CD4-positive, alpha-beta T cell (primary cell): ENCODE measurements around the gene SELENOP. TPM values are rescaled to one million over a fixed set of nuclear protein-coding genes. Genes with fewer than 3 reads are reported as not detected.

Experiments
- ATAC-seq: fragments of 200-7000 bp; cut with Tn5 transposase; one replicate; pipeline ENCODE4 v1.10.0; 2022; ENCODE audit warnings: mild to moderate bottlenecking; ENCODE audit not compliant: poor library complexity
- CTCF ChIA-PET: fragments of 350-600 bp; sonication (Branson Sonifier 250); formaldehyde crosslinking; loops from one replicate; lab custom pipeline; 2021; ENCODE audit warnings: antibody characterized with exemption, inconsistent platforms; lab: Charles Lee
- POLR2A ChIA-PET: fragments of 350-600 bp; sonication (Branson Sonifier 250); formaldehyde crosslinking; loops from one replicate; lab custom pipeline; 2021; ENCODE audit warnings: antibody characterized with exemption, inconsistent platforms; lab: Charles Lee
- DNase-seq, 14 experiments: peaks; one replicate each; pipeline ENCODE4 v3.0.0-alpha.2; 2013 to 2020; ENCODE audit warnings: mixed read lengths in 2 of 14
- H3K27ac ChIP-seq, 2 donors: one replicate each; pipeline versions ENCODE4 v1.5.1 to v1.7.0; 2013; ENCODE audit warnings: low read length in 2 of 2, low read depth in 1 of 2, mild to moderate bottlenecking in 1 of 2
- H3K27me3 ChIP-seq, 2 experiments: 1 replicate in 1 of 2; 2 replicates in 1 of 2; pipeline versions ENCODE4 v1.6.1 to v1.7.0; 2013; ENCODE audit warnings: low read length in 2 of 2, control low read depth in 1 of 2, mild to moderate bottlenecking in 1 of 2, moderate library complexity in 1 of 2; ENCODE audit not compliant: insufficient read depth in 2 of 2, control insufficient read depth in 1 of 2
- H3K36me3 ChIP-seq: one replicate; pipeline ENCODE4 v1.6.1; 2013; ENCODE audit warnings: low read length, control low read depth; ENCODE audit not compliant: insufficient read depth
- H3K4me1 ChIP-seq: one replicate; pipeline ENCODE4 v1.6.1; 2013; ENCODE audit warnings: low read length, control low read depth; ENCODE audit not compliant: insufficient read depth
- H3K4me3 ChIP-seq: one replicate; pipeline ENCODE4 v1.5.1; 2013; ENCODE audit warnings: mild to moderate bottlenecking, low read length, moderate library complexity
- H3K9me3 ChIP-seq, 2 experiments: 1 replicate in 1 of 2; 2 replicates in 1 of 2; pipeline versions ENCODE4 v1.6.1 to v1.7.0; 2013; ENCODE audit warnings: low read length in 2 of 2, mild to moderate bottlenecking in 2 of 2, control low read depth in 1 of 2, moderate library complexity in 1 of 2; ENCODE audit not compliant: control insufficient read depth in 1 of 2, insufficient read depth in 1 of 2
- H3K27ac Mint-ChIP-seq: one replicate; pipeline ENCODE4 v1.8.0; 2020; ENCODE audit warnings: mixed read lengths
- H3K27me3 Mint-ChIP-seq: one replicate; pipeline ENCODE4 v1.8.0; 2021; ENCODE audit warnings: mixed read lengths
- H3K36me3 Mint-ChIP-seq: one replicate; pipeline ENCODE4 v1.8.0; 2021; ENCODE audit warnings: low read depth, mixed read lengths
- H3K4me1 Mint-ChIP-seq: one replicate; pipeline ENCODE4 v1.8.0; 2021; ENCODE audit warnings: low read depth, mixed read lengths
- H3K4me3 Mint-ChIP-seq: one replicate; pipeline ENCODE4 v1.8.0; 2020; ENCODE audit warnings: mild to moderate bottlenecking, mixed read lengths
- H3K9me3 Mint-ChIP-seq: one replicate; pipeline ENCODE4 v1.8.0; 2020; ENCODE audit warnings: mixed read lengths
- CTCF ChIP-seq: fragments of 200-600 bp; IDR thresholded peaks from one replicate; pipeline ENCODE4 v1.8.0; 2022; ENCODE audit warnings: antibody characterized with exemption, mild to moderate bottlenecking
- intact Hi-C, 2 experiments: fragments of 100-400 bp; cut with DNase I in 1 of 2; cut with micrococcal nuclease in 1 of 2; formaldehyde crosslinking; loops; one replicate each; pipeline versions ENCODE4 v1.15.1 to v1.9.0; 2023 to 2025; cut with DNase I, micrococcal nuclease
- total RNA-seq, 174 experiments: library from RNA in 2 of 174; stranded (reverse) in 2 of 174; gene quantifications; one replicate each; pipeline ENCODE4 v1.2.3 and lab custom pipeline; 2021 to 2026

The SELENOP gene
- total RNA-seq, 2 experiments from 2014 or later, result 0.36 TPM; not detected in 1

- no peak overlapping the region for H3K4me3 ChIP-seq
- ChIA-PET CTCF (no interaction called here), POLR2A (no interaction called here)
- intact Hi-C loops, result no loop called here
- no peaks in the 10 kb centered on the region for H3K4me1 Mint-ChIP-seq
- H3K9me3 Mint-ChIP-seq, result peaks cover 8% of the 10 kb centered on the region
- H3K27ac ChIP-seq, result no peak overlapping the region
- no peaks in the 10 kb centered on the region for H3K36me3 ChIP-seq
- H3K27ac Mint-ChIP-seq, result no peak overlapping the region
- ATAC-seq, result no peak
- no peaks in the 10 kb centered on the region for H3K27me3 ChIP-seq
- TF ChIP-seq CTCF, result no peak
- peaks cover 42% of the 10 kb centered on the region for H3K36me3 Mint-ChIP-seq
- DNase-seq, result no peak
- peaks cover 0 to 14% of the 10 kb centered on the region in 2 experiments for H3K9me3 ChIP-seq
- no peak overlapping the region for H3K4me3 Mint-ChIP-seq
- H3K4me1 ChIP-seq, result no peaks in the 10 kb centered on the region
- H3K27me3 Mint-ChIP-seq, result no peaks in the 10 kb centered on the region
Observed at GRCh38 chr5:42781584-42781983, 30.1 kb downstream of the SELENOP start.

GRCh38 chr5:42779083-42779482, 32.6 kb downstream of the SELENOP start:
- no peak for TF ChIP-seq CTCF
- intact Hi-C loops, result no loop called here
- no peak overlapping the region for H3K4me3 Mint-ChIP-seq
- Histone ChIP-seq H3K36me3 (no peaks in the 10 kb centered on the region), H3K4me3 (no peak overlapping the region), H3K27me3 (no peaks in the 10 kb centered on the region), H3K4me1 (no peaks in the 10 kb centered on the region), H3K27ac (no peak overlapping the region), H3K9me3 (no peaks in the 10 kb centered on the region)
- no peaks in the 10 kb centered on the region for H3K4me1 Mint-ChIP-seq
- peaks cover 2% of the 10 kb centered on the region for H3K9me3 Mint-ChIP-seq
- DNase-seq (no peak), ATAC-seq (no peak)
- POLR2A ChIA-PET, result no interaction called here
- CTCF ChIA-PET, result no interaction called here
- peaks cover 17% of the 10 kb centered on the region for H3K36me3 Mint-ChIP-seq
- no peaks in the 10 kb centered on the region for H3K27me3 Mint-ChIP-seq
- H3K27ac Mint-ChIP-seq, result no peak overlapping the region

- no peak overlapping the region for H3K4me3 Mint-ChIP-seq
- Histone ChIP-seq H3K4me3 (no peak overlapping the region), H3K36me3 (no peaks in the 10 kb centered on the region), H3K9me3 (no peaks in the 10 kb centered on the region), H3K27ac (no peak overlapping the region), H3K27me3 (no peaks in the 10 kb centered on the region), H3K4me1 (no peaks in the 10 kb centered on the region)
- H3K27ac Mint-ChIP-seq, result no peak overlapping the region
- ChIA-PET POLR2A (no interaction called here), CTCF (interaction anchor here (1.6 kb wide), 1 partner anchor 333 kb away, joined by 4 read pairs; no protein-coding TSS in a partner anchor)
- no peaks in the 10 kb centered on the region for H3K4me1 Mint-ChIP-seq
- H3K27me3 Mint-ChIP-seq, result peaks cover 9% of the 10 kb centered on the region
- H3K36me3 Mint-ChIP-seq, result peaks cover 24% of the 10 kb centered on the region
- ATAC-seq (no peak), DNase-seq (no peak)
- H3K9me3 Mint-ChIP-seq, result no peaks in the 10 kb centered on the region
- TF ChIP-seq CTCF, result no peak
- intact Hi-C loops, result no loop called here
Observed at GRCh38 chr5:42772265-42772993, 39.3 kb downstream of the SELENOP start.
